ENCODE measurements around the gene EIF4G1. TPM values are rescaled to one million over a fixed set of nuclear protein-coding genes. Genes with fewer than 3 reads are reported as not detected.

EIF4G1 gene
- total and polyA plus RNA-seq, 7 donors: 62.9 to 249 (median 168) TPM

GRCh38 chr3:184368586-184369183, 54.3 kb downstream of the EIF4G1 start:
- Histone ChIP-seq H3K27ac (peak overlapping the region in 1 of 4 donors; percentile 31), H3K4me1 (peaks cover 0 to 17% (median 14%) of the 10 kb centered on the region in 4 donors), H3K4me3 (no peak overlapping the region), H3K36me3 (peaks cover 0 to 45% (median 9%) of the 10 kb centered on the region in 4 donors), H3K9me3 (no peaks in the 10 kb centered on the region), H3K27me3 (no peaks in the 10 kb centered on the region)
- WGBS, 2 donors: 85 to 92% methylated on average over 3 of the region's 3 CpGs
- intact Hi-C loops (cut with DNase I): loop anchor here (10.0 kb wide), 1 partner anchor 406 kb away; no protein-coding TSS in a partner anchor
- TF ChIP-seq EP300 (IDR thresholded peaks at IDR 0.05) (no peak), POLR2AphosphoS5 (IDR thresholded peaks at IDR 0.05) (no peak), CTCF (IDR thresholded peaks at IDR 0.05) (no peak)
- peak; percentile 56 for DNase-seq

- 27 to 44% methylated on average over 5 of the region's 5 CpGs for WGBS, 2 donors
- H3K4me1 ChIP-seq: peaks cover 0 to 11% (median 2%) of the 10 kb centered on the region in 4 donors
- H3K4me3 ChIP-seq: no peak overlapping the region
- DNase-seq: peak; percentile 92
- no peak overlapping the region for H3K27ac ChIP-seq
- no peaks in the 10 kb centered on the region for H3K9me3 ChIP-seq
- H3K27me3 ChIP-seq: no peaks in the 10 kb centered on the region
- H3K36me3 ChIP-seq: peaks cover 0 to 29% (median 7%) of the 10 kb centered on the region in 4 donors
- intact Hi-C loops (cut with DNase I): loop anchor here (2.0 to 5.0 kb wide), 2 partner anchors 141 to 171 kb away; no protein-coding TSS in a partner anchor
- TF ChIP-seq POLR2AphosphoS5 (IDR thresholded peaks at IDR 0.05): peak in 2 of 4 donors; percentile 55 to 65
- TF ChIP-seq POLR2A (IDR thresholded peaks at IDR 0.05): no peak
- peak; percentile 76 to 87 (median 83) for TF ChIP-seq CTCF (IDR thresholded peaks at IDR 0.05)
- no peak for TF ChIP-seq EP300 (IDR thresholded peaks at IDR 0.05)
Measured at GRCh38 chr3:184371570-184372018, 57.2 kb downstream of the EIF4G1 start.

- Histone ChIP-seq H3K27me3 (peaks cover 0 to 2% (median 0%) of the 10 kb centered on the region in 3 donors), H3K9me3 (no peaks in the 10 kb centered on the region), H3K36me3 (peaks cover 0 to 22% (median 7%) of the 10 kb centered on the region in 4 donors), H3K27ac (no peak overlapping the region), H3K4me3 (no peak overlapping the region), H3K4me1 (peaks cover 0 to 11% (median 2%) of the 10 kb centered on the region in 4 donors)
- TF ChIP-seq CTCF (IDR thresholded peaks at IDR 0.05) (no peak), POLR2A (IDR thresholded peaks at IDR 0.05) (no peak), EP300 (IDR thresholded peaks at IDR 0.05) (no peak), POLR2AphosphoS5 (IDR thresholded peaks at IDR 0.05) (no peak)
- intact Hi-C loops (cut with DNase I): loop anchor here (5.0 kb wide), 1 partner anchor 170 kb away; no protein-coding TSS in a partner anchor
- DNase-seq: peak; percentile 28
- WGBS, 2 donors: 82 to 87% methylated on average over 8 of the region's 8 CpGs
Measured at GRCh38 chr3:184372296-184372821, 58.0 kb downstream of the EIF4G1 start.

- Histone ChIP-seq H3K36me3 (peaks cover 0 to 17% (median 4%) of the 10 kb centered on the region in 4 donors), H3K9me3 (no peaks in the 10 kb centered on the region), H3K27me3 (peaks cover 2 to 5% (median 4%) of the 10 kb centered on the region in 3 donors), H3K4me3 (no peak overlapping the region), H3K4me1 (peaks cover 0 to 11% (median 2%) of the 10 kb centered on the region in 4 donors), H3K27ac (no peak overlapping the region)
- TF ChIP-seq CTCF (IDR thresholded peaks at IDR 0.05) (no peak), POLR2A (IDR thresholded peaks at IDR 0.05) (no peak), EP300 (IDR thresholded peaks at IDR 0.05) (no peak), POLR2AphosphoS5 (IDR thresholded peaks at IDR 0.05) (no peak)
- WGBS, 2 donors: 39 to 78% methylated on average over 5 of the region's 5 CpGs
- DNase-seq: peak; percentile 59
- intact Hi-C loops (cut with DNase I): loop anchor here (5.0 kb wide), 1 partner anchor 169 kb away; no protein-coding TSS in a partner anchor
Measured at GRCh38 chr3:184372911-184373310, 58.5 kb downstream of the EIF4G1 start.

Measured in sigmoid colon (tissue), 7 donors.